ENCODE results near the gene ADGRG6.

- TF ChIP-seq POLR2A (IDR thresholded peaks at IDR 0.05) (no peak), CTCF (IDR thresholded peaks at IDR 0.05) (no peak)
Observed at GRCh38 chr6:142294679-142295078, 7.1 kb upstream of the ADGRG6 start.

Measured in suprapubic skin (tissue), 3 donors.